HepG2 (cell line): Measurements from ENCODE around the gene NDRG3. TPM values are rescaled to one million over a fixed set of nuclear protein-coding genes. Genes with fewer than 3 reads are reported as not detected.

ENCODE experiments used
- FOXP4 ChIP-seq: sonication (generic); formaldehyde crosslinking; IDR thresholded peaks from 2 replicates; pipeline ENCODE4 v1.4.0; 2020; ENCODE audit warnings: missing genetic modification reagents
- GMEB2 ChIP-seq: IDR thresholded peaks from 2 replicates; pipeline ENCODE4 v1.6.1; 2016; ENCODE audit warnings: missing biosample characterization, missing genetic modification reagents, low read depth
- MIXL1 ChIP-seq: IDR thresholded peaks from 2 replicates; pipeline ENCODE4 v1.6.1; 2016
- MYPOP ChIP-seq: sonication (generic); formaldehyde crosslinking; IDR thresholded peaks from 2 replicates; pipeline ENCODE4 v1.8.1; 2023; ENCODE audit warnings: mild to moderate bottlenecking, moderate library complexity, missing genetic modification reagents
- POGZ ChIP-seq: sonication (generic); formaldehyde crosslinking; IDR thresholded peaks from 2 replicates; pipeline ENCODE4 v1.4.0; 2020; ENCODE audit warnings: mild to moderate bottlenecking, missing genetic modification reagents
- REST ChIP-seq, 2 experiments: IDR thresholded peaks; 2 replicates each; pipeline ENCODE4 v1.6.1; 2011 to 2012; ENCODE audit warnings: low read length in 2 of 2, borderline replicate concordance in 1 of 2, low read depth in 1 of 2, mild to moderate bottlenecking in 1 of 2, moderate library complexity in 1 of 2
- TCF7L2 ChIP-seq: IDR thresholded peaks from 2 replicates; pipeline ENCODE4 v1.6.1; 2011; ENCODE audit warnings: mild to moderate bottlenecking, low read depth, low read length, moderate library complexity
- TP53 ChIP-seq: sonication (generic); formaldehyde crosslinking; conservative IDR thresholded peaks from 2 replicates; pipeline ENCODE4 v1.4.0; 2020; ENCODE audit warnings: missing genetic modification reagents
- ZBTB8A ChIP-seq: sonication (generic); formaldehyde crosslinking; IDR thresholded peaks from 2 replicates; pipeline ENCODE4 v1.4.0; 2020; ENCODE audit warnings: mild to moderate bottlenecking, low read depth, missing genetic modification reagents, borderline replicate concordance
- ZFAT ChIP-seq: sonication (generic); formaldehyde crosslinking; conservative IDR thresholded peaks from 2 replicates; pipeline ENCODE4 v1.8.1; 2023; ENCODE audit warnings: missing genetic modification reagents, inconsistent platforms
- ZNF136 ChIP-seq: sonication (generic); formaldehyde crosslinking; IDR thresholded peaks from 2 replicates; pipeline ENCODE4 v1.8.1; 2022; ENCODE audit warnings: low read depth, mild to moderate bottlenecking, moderate library complexity, missing genetic modification reagents
- ZNF576 ChIP-seq: sonication (generic); formaldehyde crosslinking; IDR thresholded peaks from 2 replicates; pipeline ENCODE4 v1.4.0; 2020; ENCODE audit warnings: mild to moderate bottlenecking, missing genetic modification reagents
- ZNF619 ChIP-seq: sonication (generic); formaldehyde crosslinking; IDR thresholded peaks from 2 replicates; pipeline ENCODE4 v1.4.0; 2020; ENCODE audit warnings: mild to moderate bottlenecking, missing genetic modification reagents
- ZNF781 ChIP-seq: sonication (generic); formaldehyde crosslinking; IDR thresholded peaks from 2 replicates; pipeline ENCODE4 v1.5.1; 2020; ENCODE audit warnings: borderline replicate concordance, mild to moderate bottlenecking, missing genetic modification reagents; ENCODE audit errors: not compliant biosample characterization
- ZNF788 ChIP-seq: sonication (generic); formaldehyde crosslinking; IDR thresholded peaks from 2 replicates; pipeline ENCODE4 v1.5.0; 2020; ENCODE audit warnings: mild to moderate bottlenecking, missing genetic modification reagents, borderline replicate concordance
- ZNF878 ChIP-seq: sonication (generic); formaldehyde crosslinking; IDR thresholded peaks from 2 replicates; pipeline ENCODE4 v1.8.1; 2023; ENCODE audit warnings: mild to moderate bottlenecking, missing genetic modification reagents, moderate library complexity
- ZSCAN21 ChIP-seq: sonication (generic); formaldehyde crosslinking; IDR thresholded peaks from 2 replicates; pipeline ENCODE4 v1.8.0; 2022; ENCODE audit warnings: mild to moderate bottlenecking, missing genetic modification reagents, moderate library complexity, borderline replicate concordance
- polyA plus RNA-seq, 8 experiments: library from polyadenylated mRNA; depleted of rRNA in 3 of 8; stranded (reverse) in 7 of 8; unstranded in 1 of 8; fragments of >200 nt; fragmentation: Illumina TruSeq in 4 of 8; extraction: Trizol in 4 of 8; gene quantifications; 2 replicates each; pipeline versions ENCODE4 v1.2.1 to v1.2.3, GENCODE V29; 2011 to 2016; ENCODE audit warnings: low read depth in 4 of 8, missing spikeins in 1 of 8, mixed read lengths in 1 of 8; ENCODE audit not compliant: insufficient read depth in 1 of 8
- total RNA-seq, 5 experiments: library from RNA; depleted of rRNA; stranded (reverse); fragments of >200 nt; fragmentation: Illumina TruSeq; extraction: Trizol; gene quantifications; 2 replicates each; pipeline ENCODE4 v1.2.3, GENCODE V29; 2016; ENCODE audit warnings: low read depth in 1 of 5
- TF ChIP-seq, protein P1 (sequence below): sonication (generic); formaldehyde crosslinking; IDR thresholded peaks from 2 replicates; pipeline ENCODE4 v1.5.0; 2020; ENCODE audit warnings: missing genetic modification reagents

The NDRG3 gene
- total and polyA plus RNA-seq, 2 of the 13 experiments (the other 11 are each of a cell fraction or from before 2014, with no cell fraction given) = 36.0 to 40.5 TPM

DNA sequence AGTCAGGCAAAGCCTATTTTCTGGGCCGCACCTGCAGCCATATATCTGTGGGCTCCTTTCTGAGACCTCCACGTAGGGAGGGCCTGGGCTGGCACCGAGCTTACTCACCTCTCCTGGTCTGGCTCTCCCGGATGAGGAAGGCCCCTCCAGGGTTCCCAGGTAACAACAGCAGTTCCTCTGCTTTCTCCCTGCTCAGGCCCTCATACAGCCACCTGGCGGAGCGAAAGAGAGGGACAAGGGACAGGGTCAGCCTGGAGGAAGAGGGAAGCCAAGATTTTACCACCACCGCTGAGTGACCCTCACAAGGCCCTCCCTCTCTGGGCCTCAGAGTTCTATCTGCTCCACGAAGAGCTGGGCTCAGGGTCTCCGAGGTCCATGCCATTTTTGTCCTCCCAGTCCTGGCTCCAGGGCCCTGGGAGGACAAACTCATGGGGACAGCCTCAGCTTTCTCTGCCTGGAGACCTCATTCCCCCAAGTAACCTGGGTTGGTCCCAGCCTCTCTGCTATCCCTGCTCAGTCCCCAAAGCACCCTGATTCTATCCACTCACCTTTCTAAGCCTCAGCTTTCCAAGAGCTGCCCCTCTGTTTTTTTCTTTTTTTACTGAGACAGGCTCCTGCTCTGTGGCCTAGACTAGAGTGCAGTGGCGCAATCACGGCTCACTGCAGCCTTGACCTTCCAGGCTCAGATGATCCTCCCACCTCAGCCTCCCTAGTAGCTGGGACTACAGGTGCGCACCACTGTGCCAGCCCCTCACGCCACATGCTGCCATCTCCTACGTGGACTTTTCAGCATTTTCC lies 113.2 kb downstream of the NDRG3 start (continued):
- TF ChIP-seq FOXP4 (CRISPR knock-in tag) (no peak), ZNF619 (peak; percentile 49), MYPOP (CRISPR knock-in tag) (peak; percentile 66; the same call in 1 of the 2 replicates), MIXL1 (no peak; the same call in 1 of the 2 replicates), GMEB2 (CRISPR knock-in tag) (no peak), ZNF878 (CRISPR knock-in tag) (no peak), ZNF788 (CRISPR knock-in tag) (peak; percentile 78), TCF7L2 (no peak), ZFAT (CRISPR knock-in tag) (no peak), ZNF576 (CRISPR knock-in tag) (peak; percentile 13; the same call in 1 of the 2 replicates), TP53 (CRISPR knock-in tag) (no peak), ZSCAN21 (CRISPR knock-in tag) (peak; percentile 11; the same call in 1 of the 2 replicates), ZNF781 (CRISPR knock-in tag) (no peak), ZNF136 (no peak), POGZ (CRISPR knock-in tag) (peak; percentile 56; the same call in 1 of the 2 replicates), ZBTB8A (no peak), REST (IDR thresholded peaks at IDR 0.05; ENCODE audit: borderline replicate concordance in 1 of 2, low read depth in 1 of 2, low read length in 2 of 2) (no peak)
- TF ChIP-seq, protein P1, sequence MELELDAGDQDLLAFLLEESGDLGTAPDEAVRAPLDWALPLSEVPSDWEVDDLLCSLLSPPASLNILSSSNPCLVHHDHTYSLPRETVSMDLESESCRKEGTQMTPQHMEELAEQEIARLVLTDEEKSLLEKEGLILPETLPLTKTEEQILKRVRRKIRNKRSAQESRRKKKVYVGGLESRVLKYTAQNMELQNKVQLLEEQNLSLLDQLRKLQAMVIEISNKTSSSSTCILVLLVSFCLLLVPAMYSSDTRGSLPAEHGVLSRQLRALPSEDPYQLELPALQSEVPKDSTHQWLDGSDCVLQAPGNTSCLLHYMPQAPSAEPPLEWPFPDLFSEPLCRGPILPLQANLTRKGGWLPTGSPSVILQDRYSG (CRISPR knock-in tag) = no peak
